GM12873 (cell line): ENCODE measurements around the gene AK3.
A peak's percentile ranks its signal among the peaks of the same experiment; 100 is the strongest.

Experiments used
- TF ChIP-seq, protein P1 (sequence below): IDR thresholded peaks from 2 replicates; pipeline ENCODE4 v1.5.1; 2012; ENCODE audit warnings: low read depth, mild to moderate bottlenecking, moderate library complexity, low read length, control low read depth; ENCODE audit not compliant: insufficient read depth; ENCODE audit errors: missing control alignments

The AK3 gene

DNA sequence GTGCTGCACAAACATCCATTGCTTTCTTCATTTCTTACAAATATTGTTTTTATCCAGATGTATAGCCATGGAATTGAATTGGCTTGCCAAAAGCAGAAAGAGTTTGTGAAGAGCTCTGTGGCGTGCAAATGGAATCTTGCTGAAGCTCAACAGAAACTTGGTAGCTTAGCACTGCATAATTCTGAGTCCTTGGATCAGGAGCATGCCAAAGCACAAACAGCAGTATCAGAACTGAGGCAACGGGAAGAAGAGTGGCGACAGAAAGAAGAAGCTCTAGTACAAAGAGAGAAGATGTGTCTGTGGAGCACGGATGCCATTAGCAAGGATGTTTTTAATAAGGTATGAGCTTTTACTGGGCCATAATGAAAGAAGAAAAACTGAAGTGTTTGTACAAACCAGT is 56.2 kb downstream of the AK3 start:
- TF ChIP-seq, protein P1, sequence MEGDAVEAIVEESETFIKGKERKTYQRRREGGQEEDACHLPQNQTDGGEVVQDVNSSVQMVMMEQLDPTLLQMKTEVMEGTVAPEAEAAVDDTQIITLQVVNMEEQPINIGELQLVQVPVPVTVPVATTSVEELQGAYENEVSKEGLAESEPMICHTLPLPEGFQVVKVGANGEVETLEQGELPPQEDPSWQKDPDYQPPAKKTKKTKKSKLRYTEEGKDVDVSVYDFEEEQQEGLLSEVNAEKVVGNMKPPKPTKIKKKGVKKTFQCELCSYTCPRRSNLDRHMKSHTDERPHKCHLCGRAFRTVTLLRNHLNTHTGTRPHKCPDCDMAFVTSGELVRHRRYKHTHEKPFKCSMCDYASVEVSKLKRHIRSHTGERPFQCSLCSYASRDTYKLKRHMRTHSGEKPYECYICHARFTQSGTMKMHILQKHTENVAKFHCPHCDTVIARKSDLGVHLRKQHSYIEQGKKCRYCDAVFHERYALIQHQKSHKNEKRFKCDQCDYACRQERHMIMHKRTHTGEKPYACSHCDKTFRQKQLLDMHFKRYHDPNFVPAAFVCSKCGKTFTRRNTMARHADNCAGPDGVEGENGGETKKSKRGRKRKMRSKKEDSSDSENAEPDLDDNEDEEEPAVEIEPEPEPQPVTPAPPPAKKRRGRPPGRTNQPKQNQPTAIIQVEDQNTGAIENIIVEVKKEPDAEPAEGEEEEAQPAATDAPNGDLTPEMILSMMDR = no peak

DNA sequence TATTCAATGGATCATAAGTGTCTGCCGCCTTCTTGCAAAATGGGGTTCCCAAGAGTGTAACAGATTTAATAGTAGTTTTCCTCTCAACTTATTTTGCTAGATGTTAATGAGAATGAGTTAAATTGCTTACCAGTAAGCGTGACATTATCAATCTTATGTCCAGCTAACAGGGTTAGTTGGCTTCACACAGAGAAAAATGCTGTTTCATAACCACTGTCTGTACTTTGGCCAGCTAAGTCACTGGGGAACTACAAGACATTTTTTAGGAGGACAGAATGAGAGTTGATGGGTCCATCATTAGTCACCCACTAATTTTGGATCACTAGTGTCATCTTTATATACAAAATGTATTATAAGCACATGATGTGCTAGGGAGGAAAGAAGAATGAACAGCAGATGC is 60.3 kb downstream of the AK3 start:
- TF ChIP-seq, protein P1 = no peak

DNA sequence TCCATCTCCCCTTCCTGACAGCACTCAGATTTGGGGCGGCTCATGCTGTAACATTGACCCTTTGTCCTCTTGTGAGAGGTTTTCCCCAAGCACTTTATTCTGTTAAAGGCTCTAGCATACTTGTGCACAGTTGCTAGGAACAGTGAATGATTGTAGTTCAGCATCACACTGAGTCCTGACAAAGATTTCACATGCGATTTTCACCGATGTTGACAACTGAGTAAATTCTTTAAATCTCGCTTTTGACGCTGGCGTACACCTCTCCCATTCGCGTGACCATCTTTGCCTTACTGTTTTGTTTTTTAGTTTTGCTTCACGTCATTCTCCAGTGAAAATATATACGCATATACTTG is 60.9 kb downstream of the AK3 start:
- TF ChIP-seq, protein P1 = no peak

DNA sequence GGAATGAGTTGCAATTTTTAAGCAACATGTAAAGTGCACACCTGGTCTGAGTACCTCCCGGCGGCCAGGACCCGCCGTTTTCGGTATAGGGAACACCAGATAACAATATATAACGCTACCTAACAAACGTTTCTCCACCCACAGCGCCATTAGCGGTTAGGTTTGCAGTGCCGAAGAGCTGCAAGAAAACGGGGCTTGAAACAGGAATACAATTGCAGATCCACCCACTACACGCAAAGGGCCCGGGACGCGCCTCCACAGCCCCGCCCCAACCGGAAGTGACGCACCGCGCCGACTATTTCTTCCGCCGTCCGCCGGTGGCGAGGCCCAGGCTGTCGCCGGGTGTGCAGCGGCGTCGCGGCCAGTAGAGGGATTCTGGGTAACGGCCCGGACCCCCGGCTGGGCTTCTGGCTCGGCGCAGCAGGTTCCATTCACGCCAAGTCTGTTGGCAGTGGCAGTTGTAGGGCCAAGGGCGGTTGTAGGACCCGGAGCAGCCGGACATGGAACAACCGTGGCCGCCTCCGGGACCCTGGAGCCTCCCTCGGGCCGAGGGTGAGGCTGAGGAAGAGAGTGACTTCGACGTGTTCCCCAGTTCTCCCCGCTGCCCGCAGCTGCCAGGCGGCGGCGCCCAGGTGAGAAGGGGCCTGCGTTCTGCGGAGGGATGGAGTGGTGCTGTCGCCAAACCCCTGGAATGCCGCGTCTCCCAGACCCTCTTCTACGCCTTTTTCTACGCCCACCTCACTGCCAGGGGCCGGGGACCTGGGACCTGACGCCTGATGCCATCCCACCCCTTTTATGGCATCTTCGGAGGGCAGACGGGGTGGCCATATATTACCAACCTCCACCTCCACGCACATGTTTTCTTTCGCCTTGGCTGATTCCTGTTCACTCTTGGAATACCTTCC is 61.5 kb downstream of the AK3 start, which contains the start of gene CDC37L1:
Gene CDC37L1, plus strand, starts transcription at position 302 of the 905 bp plus-strand sequence. Its CDS starts 199 bp downstream, at position 501.
- TF ChIP-seq, protein P1 = peak; percentile 68

DNA sequence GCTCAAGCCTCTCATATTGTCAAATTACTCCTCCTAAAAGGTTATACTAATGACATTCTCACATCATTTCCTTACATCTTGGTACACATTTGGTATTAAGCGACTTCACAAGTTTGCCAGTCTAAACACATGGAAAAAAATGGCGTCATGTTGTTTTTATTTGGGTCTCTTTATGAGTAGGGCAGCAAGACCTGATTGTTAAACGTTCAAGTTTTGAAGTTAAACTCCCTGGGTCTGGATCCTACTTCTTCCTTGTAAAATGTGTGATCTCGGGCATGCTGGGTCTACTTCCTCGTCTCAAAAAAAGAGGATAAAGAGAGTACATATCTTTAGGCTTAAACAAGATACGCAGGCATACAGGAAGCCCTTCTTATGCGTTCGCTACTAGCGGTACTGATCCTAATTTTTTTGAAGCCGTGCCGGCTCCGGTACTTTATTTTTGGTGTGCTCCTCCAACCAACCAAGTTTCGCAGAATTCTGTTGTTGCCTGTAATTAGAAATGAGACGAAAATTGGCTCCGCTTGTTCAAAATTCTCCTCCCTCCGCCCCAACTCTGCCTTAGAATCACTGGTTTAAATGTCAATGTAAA is 62.2 kb downstream of the AK3 start:
- TF ChIP-seq, protein P1 = no peak

DNA sequence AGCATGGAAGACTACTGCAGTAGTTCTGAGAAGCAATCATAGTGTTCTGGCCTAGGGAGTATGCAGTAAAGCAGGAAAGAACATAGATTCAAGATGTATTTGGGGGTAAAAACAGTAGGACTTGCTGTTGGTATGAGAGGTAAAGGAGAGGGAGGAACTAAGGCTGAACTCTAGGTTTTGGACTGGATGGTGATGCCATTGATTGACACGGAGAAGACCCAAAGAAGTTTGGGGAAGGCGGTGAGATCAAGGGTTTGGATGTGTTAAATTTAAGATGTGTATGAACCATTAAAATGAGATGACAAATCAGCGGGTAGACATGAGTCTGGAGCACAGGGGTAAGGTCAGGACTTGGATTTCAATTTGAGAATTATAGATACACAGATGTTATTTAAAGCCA is 63.6 kb downstream of the AK3 start:
- TF ChIP-seq, protein P1 = no peak

DNA sequence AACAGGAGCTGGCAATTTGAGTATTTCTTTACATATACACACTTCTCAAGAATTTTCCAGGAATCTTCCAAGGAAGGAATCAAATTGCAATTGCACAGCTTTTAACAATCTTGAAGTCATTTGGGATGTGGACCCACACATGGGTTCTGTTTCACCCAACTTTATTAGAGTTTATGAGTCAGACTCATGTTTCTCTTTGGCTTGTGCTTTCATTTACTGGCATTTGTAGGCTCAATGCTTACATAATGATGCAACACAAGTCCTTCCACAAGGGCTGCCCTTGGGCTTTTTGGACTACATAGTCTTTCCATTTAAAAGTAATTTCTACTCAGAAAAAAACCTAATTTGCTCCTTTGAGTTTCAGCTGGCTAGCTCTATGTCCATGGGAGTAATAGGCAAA is 66.2 kb downstream of the AK3 start:
- TF ChIP-seq, protein P1 = no peak
